Testis (tissue), 2 donors: ENCODE results near the gene GRIN2C.

Source experiments
- CTCF ChIP-seq, 3 experiments: fragments of 450-650 bp in 2 of 3; fragments of 200-600 bp in 1 of 3; sonication (generic) in 1 of 3; IDR thresholded peaks; one replicate each; pipeline ENCODE4 v1.5.1; 2016 to 2019; ENCODE audit warnings: antibody characterized with exemption in 3 of 3, mild to moderate bottlenecking in 2 of 3, moderate library complexity in 1 of 3
- POLR2A ChIP-seq: fragments of 450-650 bp; IDR thresholded peaks from one replicate; pipeline ENCODE4 v1.6.1; 2017; ENCODE audit warnings: antibody characterized with exemption, mild to moderate bottlenecking, moderate library complexity

- no peak for TF ChIP-seq CTCF (IDR thresholded peaks at IDR 0.05)
- TF ChIP-seq POLR2A: no peak
These were observed 31.9 kb downstream of the GRIN2C start for GRCh38 chr17:74827800-74828199.
